GM23248 (cell line): ENCODE data around the gene MAB21L3.

Experiments used
- EZH2 ChIP-seq: fragments of 200-600 bp; sonication (generic); IDR thresholded peaks from 2 replicates; pipeline ENCODE4 v1.6.1; 2018; ENCODE audit warnings: antibody characterized with exemption, mild to moderate bottlenecking; ENCODE audit not compliant: insufficient read depth, poor library complexity, severe bottlenecking
- EZH2phosphoT487 ChIP-seq: fragments of 200-600 bp; sonication (generic); IDR thresholded peaks from 2 replicates; pipeline ENCODE4 v1.6.1; 2018; ENCODE audit warnings: antibody characterized with exemption, moderate library complexity, mild to moderate bottlenecking, low read depth; ENCODE audit not compliant: insufficient read depth

DNA sequence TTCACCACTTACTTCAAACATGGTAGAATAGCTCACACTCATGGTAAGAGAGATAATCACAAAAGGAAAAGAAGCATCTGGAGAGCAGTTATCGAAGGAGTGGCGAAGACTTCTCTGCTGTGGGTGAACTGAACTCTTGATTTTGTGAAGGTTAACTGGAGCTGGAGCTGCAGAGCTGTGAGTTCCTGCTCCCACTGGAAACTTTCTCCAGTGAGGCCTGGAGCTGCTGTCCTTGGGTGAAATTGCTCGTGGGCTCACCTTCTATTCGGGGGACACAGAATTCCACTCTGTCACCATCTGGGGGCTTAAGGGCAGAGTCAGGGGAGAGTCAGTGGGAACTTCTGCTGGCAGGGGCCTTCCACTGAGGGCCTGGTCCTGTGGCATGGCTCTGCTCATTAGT lies 45.9 kb downstream of the MAB21L3 start:
- TF ChIP-seq EZH2 (no peak), EZH2phosphoT487 (no peak)
